ENCODE data around the gene EGFL7.

Gene EGFL7

DNA sequence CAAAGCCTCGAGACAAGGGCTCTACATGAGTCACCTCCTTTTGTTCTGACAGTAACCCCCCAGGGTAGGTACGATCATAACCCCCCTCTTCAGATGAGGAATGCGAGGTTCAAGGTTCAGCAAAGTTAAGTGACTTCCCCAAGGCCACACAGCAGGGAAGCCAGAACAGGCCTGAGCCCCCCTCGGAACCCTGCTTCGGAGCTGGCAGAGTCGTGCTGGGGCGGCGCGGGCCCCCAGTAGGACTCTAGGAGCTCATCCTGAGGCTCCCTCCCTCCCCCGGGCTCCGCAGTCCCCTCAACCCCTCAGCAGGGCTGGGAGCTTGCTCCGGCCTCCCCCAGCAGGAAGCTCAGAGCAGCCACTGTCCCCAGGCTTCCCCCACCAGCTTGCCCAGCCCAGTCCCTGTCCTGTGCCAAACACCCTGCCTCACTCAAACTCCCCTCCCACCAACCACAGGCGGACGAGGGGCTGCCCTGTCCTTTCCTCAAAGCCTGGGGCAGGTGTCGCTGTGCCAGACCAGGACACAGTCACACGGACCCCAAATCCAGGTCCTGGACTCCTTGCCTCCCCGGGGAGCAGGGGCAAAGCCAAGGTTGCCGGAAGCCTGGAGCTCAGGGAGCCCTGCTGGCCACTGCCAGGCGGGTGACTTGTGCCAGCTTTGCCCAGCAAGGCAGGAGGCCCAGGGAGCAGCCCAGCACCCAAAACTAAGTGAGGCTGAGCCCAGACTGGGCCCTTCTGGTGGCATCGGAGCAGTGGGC lies 19.4 kb downstream of the EGFL7 start:
- no peaks in the 10 kb centered on the region for H3K27me3 ChIP-seq (replicated peaks)
- TF ChIP-seq, protein P1, sequence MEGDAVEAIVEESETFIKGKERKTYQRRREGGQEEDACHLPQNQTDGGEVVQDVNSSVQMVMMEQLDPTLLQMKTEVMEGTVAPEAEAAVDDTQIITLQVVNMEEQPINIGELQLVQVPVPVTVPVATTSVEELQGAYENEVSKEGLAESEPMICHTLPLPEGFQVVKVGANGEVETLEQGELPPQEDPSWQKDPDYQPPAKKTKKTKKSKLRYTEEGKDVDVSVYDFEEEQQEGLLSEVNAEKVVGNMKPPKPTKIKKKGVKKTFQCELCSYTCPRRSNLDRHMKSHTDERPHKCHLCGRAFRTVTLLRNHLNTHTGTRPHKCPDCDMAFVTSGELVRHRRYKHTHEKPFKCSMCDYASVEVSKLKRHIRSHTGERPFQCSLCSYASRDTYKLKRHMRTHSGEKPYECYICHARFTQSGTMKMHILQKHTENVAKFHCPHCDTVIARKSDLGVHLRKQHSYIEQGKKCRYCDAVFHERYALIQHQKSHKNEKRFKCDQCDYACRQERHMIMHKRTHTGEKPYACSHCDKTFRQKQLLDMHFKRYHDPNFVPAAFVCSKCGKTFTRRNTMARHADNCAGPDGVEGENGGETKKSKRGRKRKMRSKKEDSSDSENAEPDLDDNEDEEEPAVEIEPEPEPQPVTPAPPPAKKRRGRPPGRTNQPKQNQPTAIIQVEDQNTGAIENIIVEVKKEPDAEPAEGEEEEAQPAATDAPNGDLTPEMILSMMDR (IDR thresholded peaks at IDR 0.05; ENCODE audit: low read depth, low read length, missing control alignments): no peak
- H3K36me3 ChIP-seq (replicated peaks): no peaks in the 10 kb centered on the region
- no peak for DNase-seq
- H3K4me3 ChIP-seq (ENCODE audit: low read depth, low read length): no peak overlapping the region
- no peak overlapping the region for H3K27ac ChIP-seq
- in situ Hi-C loops (cut with HindIII; ENCODE audit: low pct_ligation_motif_present, low sequenced_read_pairs): no loop called here

DNA sequence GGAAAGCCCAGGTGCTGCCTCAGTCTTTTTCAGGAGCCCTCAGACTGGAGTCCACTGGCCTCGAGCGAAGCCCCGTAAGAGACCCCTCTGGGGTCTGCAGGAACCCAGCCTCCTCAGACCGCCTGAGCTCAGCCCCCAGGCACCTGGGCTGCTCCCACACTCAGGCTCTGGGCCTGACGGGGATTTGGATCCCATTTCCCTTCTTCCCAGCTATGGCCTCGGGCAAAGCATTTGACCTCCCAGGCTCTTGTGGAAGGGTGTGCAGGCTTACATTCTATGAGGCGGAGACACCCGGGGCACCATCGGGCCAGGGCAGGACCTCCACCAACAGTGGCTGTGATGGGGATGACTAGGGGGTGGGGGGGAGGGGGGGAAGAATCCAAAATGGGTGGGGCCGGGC lies 20.0 kb downstream of the EGFL7 start:
- no peak for DNase-seq
- in situ Hi-C loops (cut with HindIII; ENCODE audit: low pct_ligation_motif_present, low sequenced_read_pairs): no loop called here
- Histone ChIP-seq H3K4me3 (ENCODE audit: low read depth, low read length) (no peak overlapping the region), H3K36me3 (replicated peaks) (no peaks in the 10 kb centered on the region), H3K27me3 (replicated peaks) (no peaks in the 10 kb centered on the region), H3K27ac (no peak overlapping the region)
- TF ChIP-seq, protein P1 (IDR thresholded peaks at IDR 0.05; ENCODE audit: low read depth, low read length, missing control alignments): no peak

DNA sequence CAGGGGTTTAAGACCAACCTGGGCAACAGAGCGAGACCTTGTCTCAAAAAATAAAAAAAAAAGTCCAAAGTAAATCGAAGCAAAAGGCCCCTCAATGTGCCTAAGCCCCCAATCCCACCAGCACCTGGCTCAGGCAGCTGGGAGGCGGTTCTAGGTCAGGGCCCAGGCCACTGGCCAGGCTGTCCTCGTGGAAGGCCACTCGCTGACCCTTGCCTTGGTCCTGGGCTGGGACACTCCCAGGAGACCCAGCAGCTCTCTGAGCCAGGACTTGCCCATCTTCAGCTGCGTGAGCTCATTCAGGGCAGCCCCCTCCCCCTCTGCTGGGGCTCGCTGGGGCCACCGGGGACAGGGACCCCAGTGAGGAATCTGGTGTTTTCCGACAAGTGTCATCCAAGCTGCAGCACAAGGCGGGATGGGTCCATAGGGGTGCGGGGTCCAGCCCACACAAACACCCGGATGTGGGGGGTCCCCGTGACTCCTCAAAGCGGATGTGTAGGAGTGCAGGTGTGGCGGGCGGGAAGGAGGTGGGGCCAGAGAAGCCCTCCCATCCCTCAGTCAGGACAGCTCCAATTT lies 20.5 kb downstream of the EGFL7 start:
- Histone ChIP-seq H3K36me3 (replicated peaks) (no peaks in the 10 kb centered on the region), H3K27me3 (replicated peaks) (no peaks in the 10 kb centered on the region), H3K4me3 (ENCODE audit: low read depth, low read length) (no peak overlapping the region), H3K27ac (no peak overlapping the region)
- DNase-seq: no peak
- TF ChIP-seq, protein P1 (IDR thresholded peaks at IDR 0.05; ENCODE audit: low read depth, low read length, missing control alignments): no peak
- in situ Hi-C loops (cut with HindIII; ENCODE audit: low pct_ligation_motif_present, low sequenced_read_pairs): no loop called here

- TF ChIP-seq, protein P1 (IDR thresholded peaks at IDR 0.05; ENCODE audit: low read depth, low read length, missing control alignments): no peak
- Histone ChIP-seq H3K27me3 (replicated peaks) (no peaks in the 10 kb centered on the region), H3K4me3 (ENCODE audit: low read depth, low read length) (no peak overlapping the region), H3K36me3 (replicated peaks) (no peaks in the 10 kb centered on the region), H3K27ac (no peak overlapping the region)
- DNase-seq: no peak
- in situ Hi-C loops (cut with HindIII; ENCODE audit: low pct_ligation_motif_present, low sequenced_read_pairs): no loop called here
These were observed 21.0 kb downstream of the EGFL7 start for GRCh38 chr9:136683755-136684154.

DNA sequence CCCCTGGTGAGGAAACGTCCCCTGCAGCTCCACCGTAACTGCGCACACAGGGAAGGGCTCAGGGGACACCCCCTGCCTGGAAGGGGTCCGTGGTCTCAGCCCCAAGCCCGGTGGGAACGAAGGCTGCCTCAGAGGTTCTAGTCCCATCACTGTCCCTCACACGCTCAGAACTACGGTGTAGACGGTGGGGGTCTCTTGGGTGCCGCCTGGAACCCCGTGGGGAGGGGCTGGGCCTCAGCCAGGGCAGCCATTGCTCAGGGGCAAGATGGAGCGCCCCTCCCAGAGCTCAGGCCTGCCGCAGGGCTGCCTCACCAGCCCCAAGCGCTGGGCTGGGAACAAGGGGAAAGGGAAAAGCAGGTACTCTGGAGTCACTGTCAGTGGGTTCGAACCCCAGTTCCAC lies 21.6 kb downstream of the EGFL7 start:
- DNase-seq: no peak
- H3K4me3 ChIP-seq (ENCODE audit: low read depth, low read length): no peak overlapping the region
- H3K36me3 ChIP-seq (replicated peaks): no peaks in the 10 kb centered on the region
- in situ Hi-C loops (cut with HindIII; ENCODE audit: low pct_ligation_motif_present, low sequenced_read_pairs): no loop called here
- no peak overlapping the region for H3K27ac ChIP-seq
- no peaks in the 10 kb centered on the region for H3K27me3 ChIP-seq (replicated peaks)
- TF ChIP-seq, protein P1 (IDR thresholded peaks at IDR 0.05; ENCODE audit: low read depth, low read length, missing control alignments): no peak
